Activated B cell treated with CpG ODN at 0.5 μM for 24 hours (primary cell): ENCODE measurements around the gene RASGEF1C. TPM values are rescaled to one million over a fixed set of nuclear protein-coding genes. Genes with fewer than 3 reads are reported as not detected.

Experiments used
- ATAC-seq: fragments of 200-7000 bp; cut with Tn5 transposase; one replicate; pipeline ENCODE4 v1.10.0; 2021; ENCODE audit warnings: low read depth, mild to moderate bottlenecking, moderate library complexity
- CTCF ChIA-PET: fragments of 350-600 bp; sonication (Branson Sonifier 250); formaldehyde crosslinking; loops from one replicate; lab custom pipeline; 2021; ENCODE audit warnings: antibody characterized with exemption; lab: Charles Lee
- POLR2A ChIA-PET: fragments of 350-600 bp; sonication (Branson Sonifier 250); formaldehyde crosslinking; loops from one replicate; lab custom pipeline; 2021; ENCODE audit warnings: antibody characterized with exemption; lab: Charles Lee
- DNase-seq: peaks from one replicate; pipeline ENCODE4 v3.0.0; 2022
- H3K27ac Mint-ChIP-seq: one replicate; pipeline ENCODE4 v1.8.0; 2020; ENCODE audit warnings: mixed read lengths
- H3K27me3 Mint-ChIP-seq: one replicate; pipeline ENCODE4 v1.8.0; 2021; ENCODE audit warnings: mixed read lengths
- H3K36me3 Mint-ChIP-seq: one replicate; pipeline ENCODE4 v1.8.0; 2021; ENCODE audit warnings: low read depth, mixed read lengths
- H3K4me1 Mint-ChIP-seq: one replicate; pipeline ENCODE4 v1.8.0; 2021; ENCODE audit warnings: mixed read lengths
- H3K4me3 Mint-ChIP-seq: one replicate; pipeline ENCODE4 v1.8.0; 2020; ENCODE audit warnings: mild to moderate bottlenecking, mixed read lengths
- H3K9me3 Mint-ChIP-seq: one replicate; pipeline ENCODE4 v1.8.0; 2020; ENCODE audit warnings: mixed read lengths
- CTCF ChIP-seq: fragments of 200-600 bp; IDR thresholded peaks from one replicate; pipeline ENCODE4 v1.8.0; 2022; ENCODE audit warnings: antibody characterized with exemption, mild to moderate bottlenecking
- intact Hi-C: fragments of 100-400 bp; cut with micrococcal nuclease; formaldehyde crosslinking; loops from one replicate; pipeline ENCODE4 v1.15.1; 2024
- total RNA-seq: library from RNA; stranded (reverse); gene quantifications from 2 replicates; pipeline ENCODE4 v1.2.3, GENCODE V29; 2022

The RASGEF1C gene
- total RNA-seq, 1 donor from 2014 or later: not detected

GRCh38 chr5:180170810-180171567 is 38.0 kb downstream of the RASGEF1C start:
- POLR2A ChIA-PET: no interaction called here
- Mint-ChIP-seq H3K4me1 (no peaks in the 10 kb centered on the region), H3K9me3 (no peaks in the 10 kb centered on the region), H3K27me3 (peaks cover 4% of the 10 kb centered on the region), H3K4me3 (no peak overlapping the region), H3K27ac (no peak overlapping the region), H3K36me3 (no peaks in the 10 kb centered on the region)
- CTCF ChIA-PET: no interaction called here
- ATAC-seq: no peak
- TF ChIP-seq CTCF: no peak
- DNase-seq: no peak
- intact Hi-C loops: no loop called here

GRCh38 chr5:180170106-180170809 is 38.8 kb downstream of the RASGEF1C start:
- Mint-ChIP-seq H3K27ac (no peak overlapping the region), H3K27me3 (peaks cover 4% of the 10 kb centered on the region), H3K9me3 (no peaks in the 10 kb centered on the region), H3K4me3 (no peak overlapping the region), H3K4me1 (no peaks in the 10 kb centered on the region), H3K36me3 (no peaks in the 10 kb centered on the region)
- ATAC-seq (no peak), DNase-seq (no peak)
- ChIA-PET CTCF (no interaction called here), POLR2A (no interaction called here)
- TF ChIP-seq CTCF: no peak
- intact Hi-C loops: no loop called here

- intact Hi-C loops: no loop called here
- DNase-seq: no peak
- ChIA-PET CTCF (no interaction called here), POLR2A (no interaction called here)
- H3K36me3 Mint-ChIP-seq: no peaks in the 10 kb centered on the region
- H3K4me1 Mint-ChIP-seq: no peaks in the 10 kb centered on the region
- peaks cover 4% of the 10 kb centered on the region for H3K27me3 Mint-ChIP-seq
- TF ChIP-seq CTCF: no peak
- H3K27ac Mint-ChIP-seq: no peak overlapping the region
- no peak overlapping the region for H3K4me3 Mint-ChIP-seq
- ATAC-seq: no peak
- no peaks in the 10 kb centered on the region for H3K9me3 Mint-ChIP-seq
Measured at GRCh38 chr5:180169248-180170105, 39.5 kb downstream of the RASGEF1C start.

- CTCF ChIA-PET: no interaction called here
- no peaks in the 10 kb centered on the region for H3K4me1 Mint-ChIP-seq
- ATAC-seq (no peak), DNase-seq (no peak)
- no peak for TF ChIP-seq CTCF
- H3K27me3 Mint-ChIP-seq: peaks cover 4% of the 10 kb centered on the region
- peaks cover 4% of the 10 kb centered on the region for H3K9me3 Mint-ChIP-seq
- H3K4me3 Mint-ChIP-seq: no peak overlapping the region
- no peak overlapping the region for H3K27ac Mint-ChIP-seq
- no peaks in the 10 kb centered on the region for H3K36me3 Mint-ChIP-seq
- POLR2A ChIA-PET: no interaction called here
- intact Hi-C loops: no loop called here
Measured at GRCh38 chr5:180168758-180169157, 40.3 kb downstream of the RASGEF1C start.

- peaks cover 4% of the 10 kb centered on the region for H3K27me3 Mint-ChIP-seq
- no peak for DNase-seq
- no peak overlapping the region for H3K27ac Mint-ChIP-seq
- ChIA-PET POLR2A (no interaction called here), CTCF (no interaction called here)
- H3K4me1 Mint-ChIP-seq: no peaks in the 10 kb centered on the region
- no peaks in the 10 kb centered on the region for H3K36me3 Mint-ChIP-seq
- ATAC-seq: no peak
- TF ChIP-seq CTCF: no peak
- no peak overlapping the region for H3K4me3 Mint-ChIP-seq
- H3K9me3 Mint-ChIP-seq: peaks cover 5% of the 10 kb centered on the region
- intact Hi-C loops: no loop called here
Measured at GRCh38 chr5:180166176-180166575, 42.8 kb downstream of the RASGEF1C start.
